ENCODE measurements around the gene TRPM4. TPM values are rescaled to one million over a fixed set of nuclear protein-coding genes. Genes with fewer than 3 reads are reported as not detected.

The TRPM4 gene
- total RNA-seq, 1 donor from 2014 or later: 3.1 TPM

GRCh38 chr19:49233163-49233562 lies 75.6 kb downstream of the TRPM4 start:
- DNase-seq (ENCODE audit: low spot score): no peak
- Mint-ChIP-seq H3K36me3 (no peaks in the 10 kb centered on the region), H3K27ac (peak overlapping the region; percentile 10), H3K4me1 (peaks cover 3% of the 10 kb centered on the region), H3K4me3 (no peak overlapping the region), H3K27me3 (ENCODE audit: insufficient read depth, low read depth) (peaks cover 7% of the 10 kb centered on the region), H3K9me3 (no peaks in the 10 kb centered on the region)
- no peak overlapping the region for H3K27ac ChIP-seq
- H4K20me1 ChIP-seq (ENCODE audit: low read depth): no peaks in the 10 kb centered on the region
- no peak overlapping the region for H3K4me3 ChIP-seq
- H3K36me3 ChIP-seq: no peaks in the 10 kb centered on the region
- H3K9ac ChIP-seq: no peak overlapping the region
- no peaks in the 10 kb centered on the region for H3K9me3 ChIP-seq (ENCODE audit: low read depth)
- H3K4me1 ChIP-seq: no peaks in the 10 kb centered on the region
- no peaks in the 10 kb centered on the region for H3K79me2 ChIP-seq (ENCODE audit: low read depth)
- H2AFZ ChIP-seq (replicated peaks): no peak overlapping the region
- no peak overlapping the region for H3K4me2 ChIP-seq
- TF ChIP-seq EZH2phosphoT487 (IDR thresholded peaks at IDR 0.05): no peak
- no peak for TF ChIP-seq EZH2 (IDR thresholded peaks at IDR 0.05)
- no peak for TF ChIP-seq CTCF (IDR thresholded peaks at IDR 0.05)
- no peaks in the 10 kb centered on the region for H3K27me3 ChIP-seq
- no peaks in the 10 kb centered on the region for H3F3A ChIP-seq (ENCODE audit: low read depth)

GRCh38 chr19:49241769-49242168 lies 84.2 kb downstream of the TRPM4 start:
- Mint-ChIP-seq H3K27ac (no peak overlapping the region), H3K36me3 (no peaks in the 10 kb centered on the region)
- H2AFZ ChIP-seq (replicated peaks): no peak overlapping the region

GRCh38 chr19:49243129-49243528 lies 85.5 kb downstream of the TRPM4 start:
- Histone ChIP-seq H2AFZ (replicated peaks) (peak overlapping the region; percentile 63), H3K27ac (no peak overlapping the region), H4K20me1 (ENCODE audit: low read depth) (no peaks in the 10 kb centered on the region), H3K9me3 (ENCODE audit: low read depth) (no peaks in the 10 kb centered on the region), H3K9ac (no peak overlapping the region), H3K4me3 (no peak overlapping the region), H3K36me3 (no peaks in the 10 kb centered on the region), H3K4me2 (peak overlapping the region; percentile 12), H3F3A (ENCODE audit: low read depth) (no peaks in the 10 kb centered on the region), H3K4me1 (peaks cover 5% of the 10 kb centered on the region), H3K27me3 (no peaks in the 10 kb centered on the region), H3K79me2 (ENCODE audit: low read depth) (no peaks in the 10 kb centered on the region)
- no peak for TF ChIP-seq CTCF (IDR thresholded peaks at IDR 0.05)
- TF ChIP-seq EZH2 (IDR thresholded peaks at IDR 0.05): no peak
- no peak for TF ChIP-seq EZH2phosphoT487 (IDR thresholded peaks at IDR 0.05)
- Mint-ChIP-seq H3K9me3 (no peaks in the 10 kb centered on the region), H3K4me3 (no peak overlapping the region), H3K27me3 (ENCODE audit: insufficient read depth, low read depth) (peaks cover 2% of the 10 kb centered on the region), H3K36me3 (no peaks in the 10 kb centered on the region), H3K4me1 (peaks cover 3% of the 10 kb centered on the region), H3K27ac (no peak overlapping the region)
- DNase-seq (ENCODE audit: low spot score): peak; percentile 20

More at GRCh38 chr19:49241769-49242168, 84.2 kb downstream of the TRPM4 start:
- Mint-ChIP-seq H3K9me3 (no peaks in the 10 kb centered on the region), H3K4me1 (peaks cover 3% of the 10 kb centered on the region), H3K27me3 (ENCODE audit: insufficient read depth, low read depth) (peaks cover 2% of the 10 kb centered on the region), H3K4me3 (peak overlapping the region; percentile 1)
- no peak overlapping the region for H3K9ac ChIP-seq
- DNase-seq (ENCODE audit: low spot score): no peak
- H3K27ac ChIP-seq: no peak overlapping the region
- H3K79me2 ChIP-seq (ENCODE audit: low read depth): no peaks in the 10 kb centered on the region
- no peaks in the 10 kb centered on the region for H4K20me1 ChIP-seq (ENCODE audit: low read depth)
- H3K9me3 ChIP-seq (ENCODE audit: low read depth): no peaks in the 10 kb centered on the region
- H3F3A ChIP-seq (ENCODE audit: low read depth): no peaks in the 10 kb centered on the region
- no peak overlapping the region for H3K4me3 ChIP-seq
- H3K27me3 ChIP-seq: no peaks in the 10 kb centered on the region
- peaks cover 5% of the 10 kb centered on the region for H3K4me1 ChIP-seq
- TF ChIP-seq CTCF (IDR thresholded peaks at IDR 0.05): no peak
- TF ChIP-seq EZH2 (IDR thresholded peaks at IDR 0.05): no peak
- no peak for TF ChIP-seq EZH2phosphoT487 (IDR thresholded peaks at IDR 0.05)
- no peaks in the 10 kb centered on the region for H3K36me3 ChIP-seq
- H3K4me2 ChIP-seq: no peak overlapping the region
